ENCODE results near the gene OR10G3. TPM values are rescaled to one million over a fixed set of nuclear protein-coding genes. Genes with fewer than 3 reads are reported as not detected.
A peak's percentile ranks its signal among the peaks of the same experiment; 100 is the strongest.
"Not testable (repeated sequence)": the region's sequence is repeated elsewhere in the genome, so short reads cannot be mapped to it uniquely, and the experiment has no call there.

OR10G3 gene
- polyA plus RNA-seq (ENCODE audit: insufficient read length in 12 of 12), result under 1 TPM in 2 of 12 donors, not detected in 10; 0.12 to 0.13 TPM
- long read RNA-seq, donor 1, result 0 reads
- long read RNA-seq, donor 2, result 0 reads
- long read RNA-seq, donor 3, result 0 reads
- long read RNA-seq, donor 4, result 0 reads
- long read RNA-seq, donor 5, result 0 reads
- long read RNA-seq, donor 6, result 0 reads
- long read RNA-seq, donor 7, result 0 reads
- long read RNA-seq, donor 8, result 0 reads
- long read RNA-seq, donor 9, result 0 reads
- long read RNA-seq, donor 10, result 0 reads
- long read RNA-seq, donor 11, result 0 reads

DNA sequence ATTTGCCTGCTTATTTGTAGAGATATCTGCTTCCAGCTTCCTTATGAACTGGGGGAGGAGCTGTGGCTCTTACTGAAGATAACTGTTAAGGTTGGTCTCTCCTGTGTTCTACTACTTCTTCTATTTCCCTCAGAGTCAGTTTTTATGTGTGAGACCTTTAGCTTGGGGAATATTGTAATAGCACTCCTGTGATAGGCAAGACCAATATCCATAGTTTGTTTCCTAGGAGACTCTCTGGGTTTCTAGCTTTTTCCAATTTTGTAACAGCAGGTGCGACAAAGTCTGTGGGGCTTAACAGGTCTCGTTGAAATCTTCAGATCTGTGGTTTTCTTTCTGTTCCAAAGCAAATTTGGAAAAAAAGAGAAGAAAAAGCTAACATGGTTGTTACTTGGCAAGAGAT, at the start of gene OR10G3:
OR10G3 (minus strand) TSS at position 101 of the 400 bp plus-strand sequence. CDS start 9,332 bp downstream, outside the sequence.
- no peak for DNase-seq

- no peak for DNase-seq
These were observed 46.8 kb upstream of the OR10G3 start for GRCh38 chr14:21626491-21627230.

DNA sequence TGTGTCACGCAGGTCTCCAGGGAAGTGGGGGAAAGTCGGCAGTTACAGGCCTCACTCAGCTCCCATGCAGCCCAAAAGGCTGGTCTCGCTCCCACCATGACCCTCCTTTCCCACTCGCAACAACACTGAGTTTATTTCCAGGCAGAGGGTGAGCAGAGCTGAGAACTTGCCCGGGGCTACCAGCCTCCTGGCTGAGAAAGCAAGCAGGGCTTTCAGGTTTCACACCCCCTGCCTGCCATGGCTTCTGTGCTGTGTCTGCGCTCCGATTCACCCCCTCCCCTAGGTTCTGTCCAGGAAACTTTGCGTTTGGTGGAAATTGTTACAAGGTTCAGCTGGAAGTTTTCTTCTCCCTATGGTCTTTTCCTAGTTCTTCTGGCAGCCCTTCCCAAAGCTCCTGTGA, 37.7 kb upstream of the OR10G3 start:
- no peak for DNase-seq

DNA sequence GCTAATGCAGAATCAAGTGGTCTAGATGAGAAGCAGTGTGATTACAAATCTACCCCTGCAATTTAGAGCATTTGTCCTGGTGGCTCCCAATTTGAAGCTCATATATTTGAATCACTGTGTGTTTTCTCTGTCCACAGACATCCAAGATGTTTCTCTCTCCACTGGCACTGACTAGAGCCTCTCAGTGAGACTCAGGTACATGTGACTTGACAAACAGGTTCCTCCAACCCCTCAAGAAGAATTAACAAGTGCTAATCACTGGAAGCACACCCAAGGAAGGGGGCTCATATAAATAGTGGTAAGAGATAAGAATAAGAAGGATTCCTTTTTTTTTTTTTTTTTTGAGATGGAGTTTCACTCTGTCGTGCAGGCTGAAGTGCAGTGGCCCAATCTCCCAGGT, 34.4 kb upstream of the OR10G3 start:
- DNase-seq, result no peak

DNA sequence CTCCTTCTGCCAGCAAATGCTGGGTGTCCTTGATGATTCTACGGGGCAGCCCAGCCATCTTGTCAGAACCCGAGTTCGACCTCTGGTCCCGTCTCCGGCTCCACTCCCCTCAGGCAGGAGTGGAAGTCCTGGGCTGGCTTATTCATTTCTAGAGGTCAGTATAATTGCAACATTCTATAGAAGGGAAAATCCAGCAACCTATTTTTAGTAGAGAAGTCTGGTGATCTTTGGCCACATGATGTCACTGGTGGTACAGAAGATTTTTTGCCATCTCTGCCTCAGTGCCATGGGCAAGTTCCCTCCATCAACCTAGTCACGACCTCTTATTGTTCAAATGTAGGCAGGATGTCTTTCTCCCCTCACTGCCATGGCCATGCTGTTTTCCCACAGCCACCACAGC, 32.4 kb upstream of the OR10G3 start:
- DNase-seq, result no peak

GRCh38 chr14:21602181-21602580, 22.3 kb upstream of the OR10G3 start:
- DNase-seq, result not testable (repeated sequence)

- no peak for DNase-seq
These were observed 9.4 kb upstream of the OR10G3 start for GRCh38 chr14:21589317-21589716.

DNA sequence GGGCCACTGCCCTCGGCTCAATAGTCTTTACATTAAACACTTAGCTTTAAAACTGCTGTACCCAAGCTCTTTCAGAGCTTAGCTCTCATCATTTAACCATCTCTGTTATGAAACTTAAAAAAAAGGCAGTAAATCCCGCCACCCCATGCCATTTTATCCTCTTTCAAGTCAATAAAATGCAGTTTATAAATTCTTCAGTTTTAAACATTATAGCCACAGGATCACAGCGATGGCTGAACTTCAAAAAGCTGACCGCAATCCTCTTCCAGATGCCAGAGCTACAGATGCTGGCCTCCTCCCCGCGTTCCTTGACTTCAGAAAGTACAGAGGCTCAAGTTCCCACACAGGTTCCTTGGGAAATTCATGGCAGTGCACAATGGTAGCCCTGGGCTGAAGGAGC, 4.2 kb downstream of the OR10G3 start:
- DNase-seq, result no peak

- no peak for DNase-seq
These were observed 7.3 kb downstream of the OR10G3 start for GRCh38 chr14:21572604-21573003.

GRCh38 chr14:21558703-21559170, 21.1 kb downstream of the OR10G3 start:
- DNase-seq, result no peak

DNA sequence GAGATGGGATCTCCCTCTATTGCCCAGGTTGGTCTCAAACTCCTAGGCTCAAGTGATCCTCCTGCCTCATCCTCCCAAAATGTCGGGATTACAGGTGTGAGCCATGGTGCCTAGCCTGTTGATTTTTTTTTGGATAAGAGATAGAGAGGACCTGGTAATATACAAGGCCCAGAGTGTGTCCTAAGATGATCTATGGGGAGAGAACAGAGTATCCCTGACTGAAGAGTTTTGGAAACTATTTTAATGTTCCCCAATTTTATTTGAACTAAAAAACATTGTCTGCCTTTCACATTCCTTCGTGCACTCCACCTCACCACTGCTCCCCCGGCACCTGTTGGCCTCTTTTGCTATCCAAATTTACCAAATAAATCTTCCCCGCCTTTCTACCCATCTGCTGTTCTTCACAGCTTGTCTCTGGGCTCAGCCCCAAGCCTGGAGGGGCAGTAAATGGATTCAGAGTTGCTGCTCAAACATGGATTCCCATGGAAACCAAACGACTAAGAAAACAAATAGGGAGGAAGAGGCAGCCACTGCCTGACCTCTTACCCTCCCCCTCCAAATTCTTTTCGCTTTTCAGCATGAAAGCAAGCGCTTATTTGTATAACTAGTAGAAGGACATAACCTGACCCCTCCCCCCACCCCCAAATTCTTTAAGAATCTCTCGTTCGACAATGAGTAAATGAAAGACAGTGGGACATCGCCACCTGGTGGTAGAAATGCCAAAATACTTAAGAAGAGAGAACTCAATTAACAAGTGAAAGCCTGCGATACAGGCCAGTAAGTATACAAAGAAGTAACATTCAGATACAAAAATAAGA, 22.6 kb downstream of the OR10G3 start:
- peak; percentile 94 for DNase-seq

- DNase-seq, result no peak
These were observed 23.3 kb downstream of the OR10G3 start for GRCh38 chr14:21556378-21557083.

DNA sequence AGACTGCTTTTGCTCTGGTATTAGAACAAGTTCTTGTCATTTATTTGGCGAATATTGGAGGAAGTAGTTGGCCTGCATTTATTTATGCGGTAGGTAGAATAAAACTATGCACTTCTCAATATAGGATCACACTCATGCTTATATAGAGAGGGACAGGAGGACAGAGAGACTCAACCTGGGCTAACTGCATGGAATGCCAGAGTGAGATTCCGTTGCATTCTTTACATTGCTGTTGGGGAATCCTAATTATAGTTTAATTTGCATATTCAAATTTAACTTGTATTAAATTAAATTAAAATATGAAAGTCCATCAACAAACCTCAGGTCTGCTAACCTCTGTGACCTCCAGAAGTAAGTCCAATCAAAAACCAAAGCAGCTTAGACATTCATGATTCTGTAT, 26.6 kb downstream of the OR10G3 start:
- no peak for DNase-seq

DNA sequence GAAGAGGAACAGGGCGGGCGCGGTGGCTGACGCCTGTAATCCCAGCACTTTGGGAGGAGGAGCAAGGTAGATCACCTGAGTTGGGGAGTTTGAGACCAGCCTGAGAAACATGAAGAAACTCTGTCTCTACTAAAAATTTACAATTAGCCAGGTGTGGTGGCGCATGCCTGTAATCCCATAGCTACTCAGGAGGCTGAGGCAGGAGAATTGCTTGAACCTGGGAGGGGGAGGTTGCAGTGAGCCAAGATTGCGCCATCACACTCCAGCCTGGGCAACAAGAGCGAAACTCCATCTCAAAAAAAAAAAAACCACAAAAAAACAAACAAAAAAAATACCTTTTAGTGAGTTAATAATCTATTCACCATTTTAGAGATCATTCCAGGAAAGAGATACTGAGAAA, 35.3 kb downstream of the OR10G3 start:
- not testable (repeated sequence) for DNase-seq

DNA sequence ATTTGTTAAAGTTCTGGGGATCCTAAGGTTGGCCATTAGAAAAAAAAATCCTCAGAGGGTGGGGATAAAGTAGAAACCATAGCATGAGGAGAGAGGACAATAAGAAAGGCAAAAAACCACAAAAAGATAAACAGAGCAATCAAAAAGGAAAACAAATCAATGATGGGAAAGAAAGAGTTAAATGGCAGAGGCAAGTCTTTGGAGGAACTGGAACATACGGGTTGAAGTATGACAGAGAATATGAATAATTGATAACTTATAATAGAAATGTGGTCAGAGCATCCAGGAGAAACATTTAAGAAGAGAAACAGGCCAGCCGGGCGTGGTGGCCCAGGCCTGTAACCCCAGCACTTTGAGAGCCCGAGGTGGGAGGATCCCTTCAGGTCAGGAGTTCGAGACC, 35.9 kb downstream of the OR10G3 start:
- no peak for DNase-seq

DNA sequence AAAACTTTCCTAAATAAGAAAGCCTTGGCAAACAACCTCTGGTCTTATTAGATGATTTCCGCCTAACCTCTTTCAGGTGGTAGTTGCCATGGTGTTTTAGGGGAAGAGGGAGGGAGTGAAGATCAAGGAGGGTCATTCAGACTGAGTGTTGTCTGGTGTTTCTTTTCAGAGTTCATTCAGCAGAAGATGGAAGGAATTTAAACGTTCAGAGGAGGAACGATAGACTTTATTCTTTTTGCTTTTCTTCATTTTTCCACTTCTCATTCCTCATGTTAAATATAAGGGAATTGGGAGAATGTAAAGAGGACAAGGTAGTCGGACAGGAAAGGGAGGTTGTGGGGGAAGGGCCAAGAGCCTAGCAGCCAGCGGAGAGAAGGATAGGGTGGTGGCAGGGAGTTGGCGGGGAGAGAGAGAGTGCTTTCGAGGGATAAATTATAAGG, 36.3 kb downstream of the OR10G3 start:
- no peak for DNase-seq

DNA sequence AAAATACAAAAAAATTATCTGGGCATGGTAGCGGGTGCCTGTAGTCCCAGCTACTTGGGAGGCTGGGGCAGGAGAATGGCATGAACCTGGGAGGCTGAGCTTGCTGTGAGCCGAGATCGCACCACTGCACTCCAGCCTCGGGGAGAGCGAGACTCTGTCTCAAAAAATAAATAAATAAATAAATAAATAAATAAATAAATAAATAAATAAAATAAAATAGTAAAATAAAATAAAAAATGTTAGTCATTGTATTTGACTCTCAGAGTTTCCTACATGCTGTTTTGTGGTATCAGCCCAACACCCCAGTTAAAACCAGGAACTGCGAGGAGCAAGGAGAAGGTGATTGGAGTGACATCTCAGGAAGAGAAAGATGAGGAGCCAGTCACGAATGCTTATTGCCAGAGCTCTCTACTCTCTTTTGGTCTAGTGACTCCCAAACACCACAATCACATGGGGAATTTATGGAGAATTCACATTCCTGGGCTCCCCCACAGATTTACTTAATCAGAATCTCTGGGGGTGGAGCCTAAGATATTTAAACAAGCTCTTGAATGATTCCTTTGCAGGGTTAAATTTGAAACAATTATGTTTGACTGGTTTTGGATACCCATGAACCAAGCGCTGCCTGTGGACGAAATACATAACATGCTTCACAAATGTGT, 38.3 kb downstream of the OR10G3 start:
- no peak for DNase-seq

- DNase-seq, result no peak
These were observed 40.5 kb downstream of the OR10G3 start for GRCh38 chr14:21539189-21539940.

- no peak for DNase-seq
These were observed 42.8 kb downstream of the OR10G3 start for GRCh38 chr14:21537090-21537424.

- peak; percentile 31 for DNase-seq
These were observed 43.3 kb downstream of the OR10G3 start for GRCh38 chr14:21536418-21537089.
